Motor neuron (in vitro differentiated cells): Measurements from ENCODE around the gene OR8U1. TPM values are rescaled to one million over a fixed set of nuclear protein-coding genes. Genes with fewer than 3 reads are reported as not detected.

Source experiments
- total RNA-seq, 8 experiments: library from RNA; unstranded; fragments of 300-600 nt; gene quantifications; 2 replicates each; pipeline versions ENCODE4 v1.2.3 to v1.2.4, GENCODE V29; 2022

The OR8U1 gene
- total RNA-seq, 8 experiments from 2014 or later: 0.33 TPM; not detected in 7

Other genes starting within 250 kb of the OR8U1 start
- under 1 TPM in 1 of 8 experiments, not detected in 7; 0.14 TPM for gene OR8J3, start 235.4 kb upstream of the OR8U1 start, total RNA-seq
- gene OR8K5, start 215.3 kb upstream of the OR8U1 start, total RNA-seq: under 1 TPM in 1 of 8 experiments, not detected in 7; 0.33 TPM
- gene OR5J2, start 199.0 kb upstream of the OR8U1 start, total RNA-seq: not detected
- under 1 TPM in 2 of 8 experiments, not detected in 6; 0.15 to 0.38 TPM for gene OR5T2, start 141.4 kb upstream of the OR8U1 start, total RNA-seq
- gene OR5T3, start 123.4 kb upstream of the OR8U1 start, total RNA-seq: not detected
- under 1 TPM in 1 of 8 experiments, not detected in 7; 0.38 TPM for gene OR5T1, start 101.5 kb upstream of the OR8U1 start, total RNA-seq
- under 1 TPM in 1 of 8 experiments, not detected in 7; 0.09 TPM for gene OR8H1, start 83.4 kb upstream of the OR8U1 start, total RNA-seq
- gene OR8K3, start 60.5 kb upstream of the OR8U1 start, total RNA-seq: not detected
- not detected for gene OR8K1, start 29.6 kb upstream of the OR8U1 start, total RNA-seq
- gene OR8J1, start 21.3 kb upstream of the OR8U1 start, total RNA-seq: under 1 TPM in 1 of 8 experiments, not detected in 7; 0.33 TPM
- gene OR5AL1, start 37.1 kb downstream of the OR8U1 start, total RNA-seq: not detected
- gene OR5M3, start 97.7 kb downstream of the OR8U1 start, total RNA-seq: not detected
- gene OR5M8, start 115.7 kb downstream of the OR8U1 start, total RNA-seq: not detected
- gene OR5M11, start 167.6 kb downstream of the OR8U1 start, total RNA-seq: under 1 TPM in 1 of 8 experiments, not detected in 7; 0.28 TPM
- gene OR5M10, start 202.1 kb downstream of the OR8U1 start, total RNA-seq: under 1 TPM in 1 of 8 experiments, not detected in 7; 0.66 TPM
- gene OR5M1, start 239.2 kb downstream of the OR8U1 start, total RNA-seq: under 1 TPM in 3 of 8 experiments, not detected in 5; under 0.01 to 0.49 (median 0.28) TPM